Ovary (tissue), 3 donors: ENCODE results near the gene HPS1.

Source experiments
- CTCF ChIP-seq, 3 donors: fragments of 450-650 bp in 2 of 3; fragments of 200-600 bp in 1 of 3; IDR thresholded peaks; one replicate each; pipeline versions ENCODE4 v1.5.1 to v1.8.0; 2016 to 2022; ENCODE audit warnings: antibody characterized with exemption in 3 of 3, mild to moderate bottlenecking in 1 of 3
- EP300 ChIP-seq: sonication (generic); formaldehyde crosslinking; IDR thresholded peaks from one replicate; pipeline ENCODE4 v1.6.1; 2017; ENCODE audit warnings: antibody characterized with exemption
- POLR2A ChIP-seq: fragments of 450-650 bp; IDR thresholded peaks from one replicate; pipeline ENCODE4 v1.6.1; 2017; ENCODE audit warnings: antibody characterized with exemption, mild to moderate bottlenecking, moderate library complexity
- donor health status: DM: no; HTN: no; CAD: no.

GRCh38 chr10:98378722-98379121 is 68.0 kb downstream of the HPS1 start:
- TF ChIP-seq POLR2A (no peak), CTCF (IDR thresholded peaks at IDR 0.05) (no peak), EP300 (no peak)
